Measurements from ENCODE around the gene PAN3.

DNA sequence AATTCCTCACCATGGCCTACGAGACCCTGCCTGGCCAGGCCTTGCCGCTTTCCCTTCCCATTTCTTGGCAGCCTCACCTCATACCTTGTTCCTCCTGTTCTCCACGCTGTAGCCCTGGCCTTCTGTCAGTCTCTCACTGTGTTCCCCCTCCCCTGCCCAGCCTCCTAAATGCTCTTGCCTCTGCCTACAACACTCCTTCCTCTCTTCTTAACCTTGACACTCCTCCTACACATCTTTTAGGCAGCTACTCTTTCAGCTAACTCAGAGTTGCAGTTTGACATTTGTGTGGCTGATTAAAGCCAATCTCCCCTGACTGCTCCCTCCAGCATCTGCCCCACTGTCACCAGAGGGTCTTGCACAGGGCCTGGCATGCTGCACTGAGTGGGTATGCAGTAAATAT is 205.8 kb downstream of the PAN3 start:
- TF ChIP-seq EZH2 (IDR thresholded peaks at IDR 0.05; ENCODE audit: insufficient read depth, poor library complexity, severe bottlenecking) = no peak
- no peak for TF ChIP-seq EZH2phosphoT487 (IDR thresholded peaks at IDR 0.05; ENCODE audit: insufficient read depth, low read depth)
